Spleen (tissue), 11 donors: ENCODE measurements around the gene PTPRG. TPM values are rescaled to one million over a fixed set of nuclear protein-coding genes. Genes with fewer than 3 reads are reported as not detected.
"Not testable (repeated sequence)": the region's sequence is repeated elsewhere in the genome, so short reads cannot be mapped to it uniquely, and the experiment has no call there.

ENCODE experiments used
- DNase-seq: peaks from one replicate; pipeline ENCODE4 v3.0.0-alpha.2; 2020
- H3K27ac ChIP-seq, 8 donors: fragments of 200-600 bp; sonication (generic) in 7 of 8; 1 replicate in 4 of 8; 2 replicates in 4 of 8; pipeline versions ENCODE4 v1.5.0 to v1.8.0; 2016 to 2021; ENCODE audit warnings: inconsistent platforms in 4 of 8, mild to moderate bottlenecking in 4 of 8, moderate library complexity in 1 of 8
- H3K27me3 ChIP-seq, 7 donors: fragments of 200-600 bp; sonication (generic) in 6 of 7; replicated peaks in 1 of 7; 1 replicate in 4 of 7; 2 replicates in 3 of 7; pipeline versions ENCODE4 v1.5.0 to v1.8.0; 2016 to 2021; ENCODE audit warnings: inconsistent platforms in 3 of 7, mild to moderate bottlenecking in 1 of 7
- H3K36me3 ChIP-seq, 6 donors: fragments of 200-600 bp; sonication (generic) in 5 of 6; 1 replicate in 4 of 6; 2 replicates in 2 of 6; pipeline versions ENCODE4 v1.5.0 to v1.8.0; 2016 to 2021; ENCODE audit warnings: inconsistent platforms in 2 of 6
- H3K4me1 ChIP-seq, 6 donors: fragments of 200-600 bp; sonication (generic) in 5 of 6; 1 replicate in 3 of 6; 2 replicates in 3 of 6; pipeline versions ENCODE4 v1.5.0 to v1.8.0; 2016 to 2021; ENCODE audit warnings: inconsistent platforms in 3 of 6
- H3K4me3 ChIP-seq, 8 donors: fragments of 200-600 bp; sonication (generic) in 7 of 8; 1 replicate in 4 of 8; 2 replicates in 4 of 8; pipeline versions ENCODE4 v1.5.0 to v1.8.0; 2016 to 2021; ENCODE audit warnings: inconsistent platforms in 4 of 8, mild to moderate bottlenecking in 4 of 8, moderate library complexity in 2 of 8
- H3K9me3 ChIP-seq, 8 donors: fragments of 200-600 bp; sonication (generic) in 7 of 8; 1 replicate in 4 of 8; 2 replicates in 4 of 8; pipeline versions ENCODE4 v1.5.0 to v1.8.0; 2016 to 2021; ENCODE audit warnings: inconsistent platforms in 4 of 8
- POLR2A ChIP-seq, 3 donors: fragments of 450-650 bp; IDR thresholded peaks; one replicate each; pipeline ENCODE4 v1.5.1; 2017; ENCODE audit warnings: antibody characterized with exemption in 3 of 3, mild to moderate bottlenecking in 1 of 3
- POLR2AphosphoS5 ChIP-seq, 3 donors: sonication (generic); formaldehyde crosslinking; IDR thresholded peaks; one replicate each; pipeline ENCODE4 v1.5.1; 2017; ENCODE audit warnings: antibody characterized with exemption in 3 of 3
- WGBS, 5 donors: extraction: QIAGEN DNeasy Blood & Tissue Kit in 3 of 5; methylation state at CpG; one replicate each; pipeline versions ENCODE4 v1.1.5 to v1.1.7; 2013 to 2018; 5-methylcytosine and 5-hydroxymethylcytosine counted together
- intact Hi-C: fragments of 100-400 bp; cut with DNase I; formaldehyde crosslinking; loops from one replicate; pipeline ENCODE4 v1.15.0; 2023; ENCODE audit warnings: low total_unique reads
- polyA plus RNA-seq, 3 donors: library from polyadenylated mRNA; stranded (reverse); fragments of 200-250 nt; gene quantifications; one replicate each; pipeline ENCODE4 v1.2.1, GENCODE V29; 2013
- total RNA-seq, 7 donors: library from RNA; depleted of rRNA in 3 of 7; stranded (reverse); fragments of >200 nt in 3 of 7; fragmentation: NEBNext Ultra II Directional in 4 of 7; extraction: Animal tissue kit (Norgen Biotek cat#: 25700) in 4 of 7; gene quantifications; one replicate each; pipeline versions ENCODE4 v1.1.0 to v1.2.1, GENCODE V29; 2016 to 2021
- TF ChIP-seq, protein P1 (sequence below), 11 experiments: fragments of 200-600 bp in 7 of 11; fragments of 450-650 bp in 4 of 11; sonication (generic) in 4 of 11; IDR thresholded peaks in 8 of 11; conservative IDR thresholded peaks in 3 of 11; 1 replicate in 7 of 11; 2 replicates in 4 of 11; pipeline versions ENCODE4 v1.4.0 to v1.8.0; 2016 to 2021; ENCODE audit warnings: antibody characterized with exemption in 11 of 11, inconsistent platforms in 4 of 11, mild to moderate bottlenecking in 1 of 11
- donor health status: healthy with polysubstance abuse.
- donor health status: DM: no; HTN: no; CAD: no; lungs with moderate emphysema.
- donor health status: DM: no; HTN: no; CAD: no.
- donor health status: Bipolar disorder and iron deficiency.
- donor health status: healthy.
- donor health status: DM: no; HTN: no; CAD: no.
- donor health status: DM: yes; HTN: yes; CAD: no.

The PTPRG gene
- total and polyA plus RNA-seq, 10 donors = 0.89 to 77.0 (median 34.5) TPM

DNA sequence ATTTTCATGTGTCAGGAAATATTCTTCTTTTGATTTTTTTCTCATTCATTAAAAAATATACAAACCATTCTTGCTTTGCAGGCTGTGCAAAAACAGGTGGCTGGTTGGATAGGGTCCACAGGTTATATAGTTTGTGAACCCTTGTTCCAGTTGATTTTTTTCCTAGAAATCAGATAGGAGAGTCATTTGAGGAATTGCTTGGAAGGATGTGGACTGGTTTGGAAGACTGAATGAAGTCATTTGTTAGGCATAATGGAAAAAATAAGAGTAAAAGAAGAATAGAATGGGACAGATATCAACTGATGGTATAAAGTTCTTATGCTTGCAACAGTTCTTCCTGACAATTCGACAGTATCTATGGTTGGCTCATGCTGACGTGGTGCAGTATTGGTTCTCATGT is 189.4 kb downstream of the PTPRG start:
- Histone ChIP-seq H3K27me3 (no peaks in the 10 kb centered on the region), H3K36me3 (no peaks in the 10 kb centered on the region), H3K27ac (no peak overlapping the region), H3K4me3 (no peak overlapping the region), H3K4me1 (no peaks in the 10 kb centered on the region), H3K9me3 (no peaks in the 10 kb centered on the region)
- intact Hi-C loops = no loop called here
- TF ChIP-seq, protein P1, sequence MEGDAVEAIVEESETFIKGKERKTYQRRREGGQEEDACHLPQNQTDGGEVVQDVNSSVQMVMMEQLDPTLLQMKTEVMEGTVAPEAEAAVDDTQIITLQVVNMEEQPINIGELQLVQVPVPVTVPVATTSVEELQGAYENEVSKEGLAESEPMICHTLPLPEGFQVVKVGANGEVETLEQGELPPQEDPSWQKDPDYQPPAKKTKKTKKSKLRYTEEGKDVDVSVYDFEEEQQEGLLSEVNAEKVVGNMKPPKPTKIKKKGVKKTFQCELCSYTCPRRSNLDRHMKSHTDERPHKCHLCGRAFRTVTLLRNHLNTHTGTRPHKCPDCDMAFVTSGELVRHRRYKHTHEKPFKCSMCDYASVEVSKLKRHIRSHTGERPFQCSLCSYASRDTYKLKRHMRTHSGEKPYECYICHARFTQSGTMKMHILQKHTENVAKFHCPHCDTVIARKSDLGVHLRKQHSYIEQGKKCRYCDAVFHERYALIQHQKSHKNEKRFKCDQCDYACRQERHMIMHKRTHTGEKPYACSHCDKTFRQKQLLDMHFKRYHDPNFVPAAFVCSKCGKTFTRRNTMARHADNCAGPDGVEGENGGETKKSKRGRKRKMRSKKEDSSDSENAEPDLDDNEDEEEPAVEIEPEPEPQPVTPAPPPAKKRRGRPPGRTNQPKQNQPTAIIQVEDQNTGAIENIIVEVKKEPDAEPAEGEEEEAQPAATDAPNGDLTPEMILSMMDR (IDR thresholded peaks at IDR 0.05 in 8 of 11, conservative IDR thresholded peaks at IDR 0.05 in 3 of 11) = no peak
- no peak for TF ChIP-seq POLR2AphosphoS5 (IDR thresholded peaks at IDR 0.05)
- TF ChIP-seq POLR2A (IDR thresholded peaks at IDR 0.05) = no peak
- no peak for DNase-seq
- WGBS, 5 donors = 67 to 87% (median 75%) methylated on average over 2 of the region's 2 CpGs

DNA sequence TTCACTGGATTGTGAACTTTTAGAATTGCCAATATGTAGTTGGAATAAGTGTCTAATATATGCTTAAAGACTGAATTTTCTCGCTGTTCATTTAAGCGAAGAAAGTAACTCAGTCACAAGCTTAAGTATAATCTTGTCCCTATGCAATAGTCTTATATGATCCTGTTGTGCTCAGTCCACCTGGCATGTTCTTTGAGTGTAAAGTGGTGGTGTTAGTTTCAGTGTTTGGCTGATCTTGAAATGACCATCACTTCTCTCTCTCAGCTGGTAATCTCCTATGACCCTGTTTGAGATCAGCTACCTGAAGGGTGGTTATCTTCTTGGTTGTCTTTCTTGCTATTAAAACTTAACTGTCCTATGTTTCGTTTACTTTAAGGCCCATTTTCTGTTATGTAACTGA is 197.5 kb downstream of the PTPRG start:
- no peaks in the 10 kb centered on the region for H3K36me3 ChIP-seq
- no peak overlapping the region for H3K27ac ChIP-seq
- TF ChIP-seq, protein P1 (IDR thresholded peaks at IDR 0.05 in 8 of 11, conservative IDR thresholded peaks at IDR 0.05 in 3 of 11) = no peak
- no peak for TF ChIP-seq POLR2A (IDR thresholded peaks at IDR 0.05)
- intact Hi-C loops = no loop called here
- no peaks in the 10 kb centered on the region for H3K4me1 ChIP-seq
- DNase-seq = no peak
- WGBS, 5 donors = 91 to 97% (median 95%) methylated on average over 3 of the region's 3 CpGs
- H3K4me3 ChIP-seq = no peak overlapping the region
- H3K9me3 ChIP-seq = peaks cover 0 to 7% (median 0%) of the 10 kb centered on the region in 8 donors
- no peaks in the 10 kb centered on the region for H3K27me3 ChIP-seq

DNA sequence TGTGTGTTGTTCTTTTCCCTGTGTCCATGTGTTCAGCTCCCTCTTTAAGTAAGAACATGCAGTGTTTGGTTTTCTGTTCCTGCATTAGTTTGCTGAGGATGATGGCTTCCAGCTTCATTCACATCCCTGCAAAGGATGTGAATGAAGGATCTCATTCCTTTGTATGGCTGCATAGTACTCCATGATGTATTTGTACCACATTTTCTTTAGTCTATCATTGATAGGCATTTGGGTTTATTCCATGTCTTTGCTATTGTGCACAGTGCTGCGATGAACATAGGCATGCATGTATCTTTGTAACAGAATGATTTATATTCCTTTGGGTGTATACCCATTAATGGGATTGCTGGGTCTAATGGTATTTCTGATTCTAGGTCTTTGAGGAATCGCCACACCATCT is 199.4 kb downstream of the PTPRG start:
- H3K4me1 ChIP-seq, H3K36me3 ChIP-seq, H3K27ac ChIP-seq, intact Hi-C loops, H3K9me3 ChIP-seq, DNase-seq, H3K27me3 ChIP-seq, H3K4me3 ChIP-seq: not testable (repeated sequence)
- WGBS, 5 donors = 90 to 94% (median 92%) methylated on average over 2 of the region's 2 CpGs

DNA sequence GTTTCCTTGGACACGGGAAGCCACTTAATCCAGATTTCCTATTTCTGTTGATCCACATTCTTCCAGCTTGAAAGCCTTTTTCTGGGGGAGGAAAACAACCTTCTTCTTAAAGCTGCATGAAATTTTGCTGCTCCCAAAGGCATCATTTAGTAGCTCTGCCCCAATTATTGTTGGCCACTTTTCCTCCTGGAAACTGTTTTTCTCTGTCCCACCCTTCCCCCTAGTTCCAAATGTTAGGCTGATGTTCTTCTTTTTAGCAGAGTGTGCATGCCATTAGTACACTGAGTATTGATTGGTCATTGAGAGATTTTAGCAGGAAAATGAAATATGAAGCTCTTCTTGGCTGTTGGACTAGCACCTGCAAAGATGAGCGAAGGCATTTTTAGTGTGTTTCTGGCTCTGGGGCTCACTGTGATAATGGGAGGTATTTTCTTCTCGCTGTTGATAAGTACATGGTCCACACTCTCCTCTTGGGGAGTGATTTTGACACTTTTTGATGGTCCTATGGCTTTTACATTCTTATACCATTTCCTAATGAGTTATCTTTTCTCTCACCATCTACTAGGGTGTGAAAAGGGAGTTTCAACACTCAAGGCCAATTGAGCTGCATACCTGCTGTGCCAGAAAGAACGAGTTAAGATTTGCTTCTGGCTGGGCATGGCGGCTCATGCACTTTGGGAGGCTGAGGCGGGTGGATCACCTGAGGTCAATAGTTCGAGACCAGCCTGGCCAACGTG is 200.5 kb downstream of the PTPRG start:
- Histone ChIP-seq H3K4me1 (no peaks in the 10 kb centered on the region), H3K9me3 (peaks cover 0 to 7% (median 0%) of the 10 kb centered on the region in 8 donors), H3K27me3 (no peaks in the 10 kb centered on the region), H3K36me3 (no peaks in the 10 kb centered on the region), H3K27ac (no peak overlapping the region), H3K4me3 (no peak overlapping the region)
- TF ChIP-seq POLR2A (IDR thresholded peaks at IDR 0.05) (no peak), POLR2AphosphoS5 (IDR thresholded peaks at IDR 0.05) (no peak)
- TF ChIP-seq, protein P1 (IDR thresholded peaks at IDR 0.05 in 8 of 11, conservative IDR thresholded peaks at IDR 0.05 in 3 of 11) = no peak
- intact Hi-C loops = no loop called here
- no peak for DNase-seq
- 75 to 89% (median 82%) methylated on average over 8 of the region's 8 CpGs for WGBS, 5 donors
